DOHH2 (cell line): ENCODE data around the gene MCOLN1.

Experiments used
- H3F3A ChIP-seq: fragments of 200-600 bp; sonication (generic), shearing (Covaris generic); 2 replicates; pipeline ENCODE4 v1.6.0; 2016; ENCODE audit warnings: antibody characterized with exemption, mild to moderate bottlenecking; ENCODE audit not compliant: control insufficient read depth, insufficient read depth
- H3K27ac ChIP-seq: fragments of 200-600 bp; sonication (generic); 2 replicates; pipeline ENCODE4 v1.5.1; 2014; ENCODE audit warnings: low read depth, mild to moderate bottlenecking, low read length, moderate library complexity
- H3K27me3 ChIP-seq: fragments of 200-600 bp; sonication (generic); 2 replicates; pipeline ENCODE4 v1.6.1; 2014; ENCODE audit warnings: mild to moderate bottlenecking, low read length, mixed read lengths; ENCODE audit not compliant: control insufficient read depth
- H3K36me3 ChIP-seq: fragments of 200-600 bp; sonication (generic); 2 replicates; pipeline ENCODE4 v1.6.1; 2014; ENCODE audit warnings: mild to moderate bottlenecking, low read length, moderate library complexity, mixed read lengths; ENCODE audit not compliant: control insufficient read depth
- H3K4me1 ChIP-seq: fragments of 200-600 bp; sonication (generic); 2 replicates; pipeline ENCODE4 v1.6.1; 2014; ENCODE audit warnings: mild to moderate bottlenecking, low read length, mixed read lengths; ENCODE audit not compliant: control insufficient read depth
- H3K4me2 ChIP-seq: fragments of 200-600 bp; sonication (generic); 2 replicates; pipeline ENCODE4 v1.6.0; 2014; ENCODE audit warnings: mild to moderate bottlenecking, low read length, moderate library complexity
- H3K4me3 ChIP-seq: fragments of 200-600 bp; sonication (generic); 2 replicates; pipeline ENCODE4 v1.5.1; 2014; ENCODE audit warnings: mild to moderate bottlenecking, low read length, mixed read lengths
- H3K79me2 ChIP-seq: fragments of 200-600 bp; sonication (generic); 2 replicates; pipeline ENCODE4 v1.6.1; 2014; ENCODE audit warnings: mild to moderate bottlenecking, low read length, mixed read lengths; ENCODE audit not compliant: control insufficient read depth
- H3K9me2 ChIP-seq: fragments of 200-600 bp; sonication (generic); replicated peaks from 2 replicates; pipeline ENCODE4 v1.6.1; 2014; ENCODE audit warnings: mild to moderate bottlenecking, low read length, mixed read lengths; ENCODE audit not compliant: control insufficient read depth
- H3K9me3 ChIP-seq: fragments of 200-600 bp; sonication (generic); 2 replicates; pipeline ENCODE4 v1.6.1; 2014; ENCODE audit warnings: antibody characterized with exemption, low read length, mixed read lengths; ENCODE audit not compliant: control insufficient read depth, insufficient read depth
- H4K20me1 ChIP-seq: fragments of 200-600 bp; sonication (generic); 2 replicates; pipeline ENCODE4 v1.6.0; 2014; ENCODE audit warnings: low read depth, mild to moderate bottlenecking, antibody characterized with exemption, low read length, moderate library complexity; ENCODE audit not compliant: control insufficient read depth, insufficient read depth
- EZH2phosphoT487 ChIP-seq: fragments of 200-600 bp; sonication (generic); IDR thresholded peaks from 2 replicates; pipeline ENCODE4 v1.6.1; 2017; ENCODE audit warnings: borderline replicate concordance, mild to moderate bottlenecking, antibody characterized with exemption, low read length, moderate library complexity, mixed read lengths
- TF ChIP-seq, protein P1 (sequence below): fragments of 200-600 bp; sonication (generic); IDR thresholded peaks from one replicate; pipeline ENCODE4 v1.5.1; 2014; ENCODE audit warnings: antibody characterized with exemption, mild to moderate bottlenecking, low read depth, low read length; ENCODE audit not compliant: poor library complexity, severe bottlenecking

MCOLN1 gene

DNA sequence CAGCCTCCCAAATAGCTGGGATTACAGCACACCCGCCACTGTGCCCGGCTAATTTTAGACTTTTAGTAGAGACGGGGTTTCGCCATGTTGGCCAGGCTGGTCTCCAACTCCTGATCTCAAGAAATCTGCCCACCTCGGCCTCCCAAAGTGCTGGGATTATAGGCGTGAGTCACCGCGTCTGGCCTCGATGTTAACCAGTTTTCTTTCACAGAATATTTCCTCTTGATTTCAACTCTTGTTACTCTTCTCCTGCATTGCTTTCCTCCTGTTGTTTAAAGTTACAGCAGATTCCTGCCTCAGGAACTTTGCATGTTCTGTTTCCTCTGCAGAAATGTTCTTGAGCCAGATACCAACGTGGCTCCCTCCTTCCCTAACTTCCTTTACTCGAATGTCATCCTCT lies 29.9 kb upstream of the MCOLN1 start:
- H3K27ac ChIP-seq: no peak overlapping the region
- TF ChIP-seq, protein P1, sequence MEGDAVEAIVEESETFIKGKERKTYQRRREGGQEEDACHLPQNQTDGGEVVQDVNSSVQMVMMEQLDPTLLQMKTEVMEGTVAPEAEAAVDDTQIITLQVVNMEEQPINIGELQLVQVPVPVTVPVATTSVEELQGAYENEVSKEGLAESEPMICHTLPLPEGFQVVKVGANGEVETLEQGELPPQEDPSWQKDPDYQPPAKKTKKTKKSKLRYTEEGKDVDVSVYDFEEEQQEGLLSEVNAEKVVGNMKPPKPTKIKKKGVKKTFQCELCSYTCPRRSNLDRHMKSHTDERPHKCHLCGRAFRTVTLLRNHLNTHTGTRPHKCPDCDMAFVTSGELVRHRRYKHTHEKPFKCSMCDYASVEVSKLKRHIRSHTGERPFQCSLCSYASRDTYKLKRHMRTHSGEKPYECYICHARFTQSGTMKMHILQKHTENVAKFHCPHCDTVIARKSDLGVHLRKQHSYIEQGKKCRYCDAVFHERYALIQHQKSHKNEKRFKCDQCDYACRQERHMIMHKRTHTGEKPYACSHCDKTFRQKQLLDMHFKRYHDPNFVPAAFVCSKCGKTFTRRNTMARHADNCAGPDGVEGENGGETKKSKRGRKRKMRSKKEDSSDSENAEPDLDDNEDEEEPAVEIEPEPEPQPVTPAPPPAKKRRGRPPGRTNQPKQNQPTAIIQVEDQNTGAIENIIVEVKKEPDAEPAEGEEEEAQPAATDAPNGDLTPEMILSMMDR: no peak
- TF ChIP-seq EZH2phosphoT487: no peak
- no peak overlapping the region for H3K4me2 ChIP-seq
- H4K20me1 ChIP-seq: no peaks in the 10 kb centered on the region
- no peak overlapping the region for H3K4me3 ChIP-seq
- no peaks in the 10 kb centered on the region for H3K9me2 ChIP-seq
- no peaks in the 10 kb centered on the region for H3F3A ChIP-seq
- no peaks in the 10 kb centered on the region for H3K36me3 ChIP-seq
- no peaks in the 10 kb centered on the region for H3K79me2 ChIP-seq
- no peaks in the 10 kb centered on the region for H3K9me3 ChIP-seq
- peaks cover 5% of the 10 kb centered on the region for H3K27me3 ChIP-seq
- H3K4me1 ChIP-seq: peaks cover 16% of the 10 kb centered on the region

DNA sequence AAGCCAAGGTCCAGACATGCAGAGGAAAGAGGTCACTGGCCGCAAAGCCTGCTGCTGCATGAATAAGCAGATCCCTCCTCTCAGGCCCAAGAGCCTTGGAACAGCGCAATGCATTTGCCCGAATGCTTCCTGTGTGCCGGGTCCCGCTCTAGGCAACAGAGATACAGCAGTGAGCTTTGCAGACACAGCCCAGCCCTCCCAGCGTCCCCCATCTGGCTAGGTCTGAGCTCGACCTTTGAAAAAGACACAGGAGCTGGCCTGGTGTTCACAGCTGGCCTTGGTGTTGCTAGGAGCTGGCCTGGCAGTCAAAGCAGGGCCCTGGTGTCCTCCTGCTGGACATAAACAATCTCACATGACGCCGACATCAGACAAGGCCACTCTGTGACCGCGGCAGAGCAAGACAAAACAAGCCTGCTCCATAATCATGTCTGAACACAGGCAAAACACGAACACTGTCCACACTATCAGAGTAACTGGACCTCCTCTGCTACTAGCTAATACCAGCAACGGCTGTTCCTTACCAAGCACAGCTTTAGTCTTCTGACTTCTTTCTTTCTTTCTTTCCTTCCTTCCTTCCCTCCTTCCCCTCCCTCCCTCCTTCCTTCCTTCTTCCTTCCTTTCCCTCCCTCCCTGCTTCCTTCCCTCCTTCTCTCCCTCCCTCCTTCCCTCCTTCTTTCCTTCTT lies 27.9 kb upstream of the MCOLN1 start:
- Histone ChIP-seq H3K9me2 (no peaks in the 10 kb centered on the region), H3K27ac (no peak overlapping the region), H3F3A (no peaks in the 10 kb centered on the region), H3K4me3 (no peak overlapping the region), H3K79me2 (no peaks in the 10 kb centered on the region), H3K4me2 (no peak overlapping the region), H3K4me1 (peaks cover 1% of the 10 kb centered on the region), H3K27me3 (peaks cover 5% of the 10 kb centered on the region), H4K20me1 (no peaks in the 10 kb centered on the region), H3K9me3 (no peaks in the 10 kb centered on the region), H3K36me3 (no peaks in the 10 kb centered on the region)
- TF ChIP-seq, protein P1: no peak
- TF ChIP-seq EZH2phosphoT487: no peak

DNA sequence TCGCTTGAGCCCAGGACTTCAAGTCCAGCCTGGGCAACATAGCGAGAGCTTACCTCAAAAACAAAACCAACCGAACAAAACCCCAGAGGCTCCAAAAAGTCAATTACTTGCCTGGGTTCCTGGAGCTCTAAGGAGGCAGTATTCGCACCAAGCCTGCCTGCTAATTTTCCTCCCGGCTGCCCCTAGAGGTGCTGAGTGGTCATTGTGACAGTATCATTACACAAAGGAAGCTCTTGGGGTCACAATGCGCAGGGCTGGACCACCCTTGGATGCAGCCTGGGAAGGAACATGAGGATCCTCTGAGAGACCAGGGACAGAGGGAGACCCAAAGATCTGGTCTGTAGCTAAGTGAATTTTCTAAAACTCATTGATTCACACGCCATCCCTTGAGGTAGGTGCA lies 25.1 kb upstream of the MCOLN1 start:
- Histone ChIP-seq H3K27me3 (peaks cover 5% of the 10 kb centered on the region), H3K9me2 (no peaks in the 10 kb centered on the region), H3K4me2 (no peak overlapping the region), H3K4me1 (no peaks in the 10 kb centered on the region), H3K9me3 (no peaks in the 10 kb centered on the region), H3F3A (no peaks in the 10 kb centered on the region), H3K27ac (no peak overlapping the region), H3K4me3 (no peak overlapping the region), H4K20me1 (no peaks in the 10 kb centered on the region), H3K36me3 (no peaks in the 10 kb centered on the region), H3K79me2 (no peaks in the 10 kb centered on the region)
- TF ChIP-seq EZH2phosphoT487: no peak
- TF ChIP-seq, protein P1: peak; percentile 46
